Measurements from ENCODE around the gene OR5H2.
A peak's percentile ranks its signal among the peaks of the same experiment; 100 is the strongest.
"Not testable (repeated sequence)": the region's sequence is repeated elsewhere in the genome, so short reads cannot be mapped to it uniquely, and the experiment has no call there.

OR5H2 gene

GRCh38 chr3:98282205-98282604, at the start of gene OR5H2:
Gene OR5H2 (plus strand): TSS chr3:98282505. CDS start chr3:98282903, 398 bp downstream.
- in situ Hi-C loops (cut with MboI; ENCODE audit: low pct_unique_long_range_greater_than_20kb, low sequenced_read_pairs) = no loop called here
- no peak for DNase-seq

DNA sequence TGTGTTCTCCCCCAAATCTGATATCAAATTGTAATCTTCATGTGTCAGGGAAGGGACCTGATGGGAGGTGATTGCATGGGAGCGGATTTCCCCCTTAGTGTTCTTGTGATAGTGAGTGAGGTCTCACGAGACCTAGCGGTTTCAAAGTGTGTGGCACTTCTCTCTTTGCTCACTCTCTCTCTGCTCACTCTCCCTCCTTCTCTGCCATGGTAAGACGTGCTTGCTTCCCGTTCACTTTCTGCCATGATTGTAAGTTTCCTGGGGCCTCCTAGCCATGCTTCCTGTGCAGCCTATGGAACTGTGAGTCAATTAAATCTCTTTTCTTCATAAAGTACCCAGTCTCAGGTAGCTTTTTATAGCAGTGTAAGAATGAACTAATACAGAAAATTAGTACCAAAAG, 48.8 kb upstream of the OR5H2 start:
- peak; percentile 27 for DNase-seq
- in situ Hi-C loops (cut with MboI; ENCODE audit: low pct_unique_long_range_greater_than_20kb, low sequenced_read_pairs) = no loop called here

DNA sequence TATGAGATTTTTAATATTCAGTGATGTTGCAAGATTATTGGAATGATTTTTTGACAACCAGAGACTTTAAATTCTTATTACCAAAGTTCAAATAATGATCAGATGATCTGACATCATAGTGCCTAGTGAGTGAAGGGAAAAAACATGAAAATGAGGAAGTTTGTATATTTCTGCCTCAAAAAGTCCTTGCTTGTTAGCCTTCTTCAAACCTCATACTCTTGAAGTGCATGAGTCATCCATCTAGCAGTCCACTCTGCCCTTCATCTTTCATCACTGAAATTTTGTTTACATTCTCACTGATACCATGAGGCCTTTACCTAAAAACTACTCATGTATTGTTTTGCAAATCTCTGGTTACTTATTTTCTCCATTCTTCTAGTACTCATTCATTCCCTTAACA, 42.2 kb upstream of the OR5H2 start:
- DNase-seq = peak; percentile 18
- in situ Hi-C loops (cut with MboI; ENCODE audit: low pct_unique_long_range_greater_than_20kb, low sequenced_read_pairs) = no loop called here

DNA sequence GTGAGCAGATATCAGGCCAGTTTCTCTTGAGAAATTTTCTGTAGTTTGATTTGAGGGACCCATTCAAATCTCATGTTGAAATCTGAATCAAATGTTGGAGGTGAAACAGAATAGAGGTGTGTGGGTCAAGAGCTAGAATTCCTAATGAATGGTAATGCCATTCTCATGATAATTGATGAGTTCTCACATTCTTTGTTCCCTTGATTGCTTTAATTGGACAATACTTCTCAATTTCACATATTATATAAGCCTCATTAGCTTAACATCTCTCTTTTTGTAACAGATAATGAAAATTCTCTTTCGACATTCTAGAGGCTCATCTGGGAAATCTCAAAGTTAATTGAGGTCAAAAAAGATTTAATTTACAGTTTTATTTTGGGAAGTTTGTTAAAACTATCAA, 40.1 kb upstream of the OR5H2 start:
- DNase-seq = no peak
- in situ Hi-C loops (cut with MboI; ENCODE audit: low pct_unique_long_range_greater_than_20kb, low sequenced_read_pairs) = no loop called here

DNA sequence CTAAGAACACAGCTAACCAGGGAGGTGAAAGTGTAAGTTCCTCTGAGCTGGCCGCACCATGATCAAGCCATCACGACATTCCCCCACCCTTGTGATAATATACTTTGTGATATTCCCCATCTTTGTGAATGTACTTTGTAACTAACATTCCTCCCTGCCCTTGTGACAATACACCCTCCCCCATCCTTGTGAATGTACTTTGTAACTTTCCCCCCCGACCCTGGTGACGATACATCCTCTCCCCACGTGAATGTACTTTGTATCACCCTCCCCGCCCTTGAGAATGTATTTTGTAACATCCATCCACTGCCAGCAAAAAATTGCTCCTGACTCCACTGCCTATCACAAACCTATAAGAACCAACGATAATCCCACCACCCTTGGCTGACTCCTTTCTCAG, 38.5 kb upstream of the OR5H2 start:
- DNase-seq = no peak
- in situ Hi-C loops (cut with MboI; ENCODE audit: low pct_unique_long_range_greater_than_20kb, low sequenced_read_pairs) = no loop called here

GRCh38 chr3:98246142-98246541, 36.2 kb upstream of the OR5H2 start:
- in situ Hi-C loops (cut with MboI; ENCODE audit: low pct_unique_long_range_greater_than_20kb, low sequenced_read_pairs) = no loop called here
- no peak for DNase-seq

DNA sequence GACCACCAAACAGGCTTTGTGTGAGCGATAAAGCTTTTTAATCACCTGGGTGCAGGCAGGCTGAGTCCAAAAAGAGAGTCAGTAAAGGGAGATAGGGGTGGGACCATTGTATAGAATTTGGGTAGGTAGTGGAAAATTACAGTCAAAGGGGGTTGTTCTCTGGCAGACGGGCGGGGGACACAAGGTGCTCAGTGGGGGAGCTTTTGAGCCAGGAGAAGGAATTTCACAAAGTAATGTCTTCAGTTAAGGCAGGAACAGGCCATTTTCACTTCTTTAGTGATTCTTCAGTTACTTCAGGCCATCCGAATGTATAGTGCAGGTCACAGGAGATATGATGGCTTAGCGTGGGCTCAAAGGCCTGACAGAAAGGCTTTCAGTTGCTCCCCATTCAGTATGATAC, 26.3 kb upstream of the OR5H2 start:
- in situ Hi-C loops (cut with MboI; ENCODE audit: low pct_unique_long_range_greater_than_20kb, low sequenced_read_pairs); DNase-seq: not testable (repeated sequence)

- in situ Hi-C loops (cut with MboI; ENCODE audit: low pct_unique_long_range_greater_than_20kb, low sequenced_read_pairs) = no loop called here
- peak; percentile 14 for DNase-seq
Observed at GRCh38 chr3:98259707-98260106, 22.6 kb upstream of the OR5H2 start.

DNA sequence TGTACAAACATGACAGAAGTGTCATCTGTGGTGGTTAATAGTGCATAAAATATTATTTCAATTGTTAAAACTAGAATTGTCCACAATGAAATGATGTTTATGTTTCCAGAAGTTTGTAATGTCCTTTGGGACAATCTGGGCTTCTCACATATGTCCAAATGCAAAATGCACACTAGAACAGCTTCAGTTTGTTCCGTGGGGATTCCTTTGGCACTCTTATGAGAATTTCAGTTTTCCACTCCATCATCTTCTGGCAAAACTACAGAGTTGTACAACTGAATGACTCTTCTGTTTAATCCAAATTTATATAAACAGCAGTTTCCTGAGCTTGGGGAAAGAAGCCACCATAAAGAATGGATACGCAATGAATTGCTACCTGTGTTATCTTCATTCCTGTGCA, 20.3 kb upstream of the OR5H2 start:
- in situ Hi-C loops (cut with MboI; ENCODE audit: low pct_unique_long_range_greater_than_20kb, low sequenced_read_pairs) = no loop called here
- no peak for DNase-seq

GRCh38 chr3:98263944-98264343, 18.4 kb upstream of the OR5H2 start, which contains the start of gene OR5H6:
Gene OR5H6 (plus strand): TSS chr3:98264244. CDS start chr3:98264333, 89 bp downstream.
- in situ Hi-C loops (cut with MboI; ENCODE audit: low pct_unique_long_range_greater_than_20kb, low sequenced_read_pairs) = no loop called here

GRCh38 chr3:98269846-98270245, 12.5 kb upstream of the OR5H2 start:
- in situ Hi-C loops (cut with MboI; ENCODE audit: low pct_unique_long_range_greater_than_20kb, low sequenced_read_pairs) = no loop called here
- DNase-seq = no peak

More at GRCh38 chr3:98263944-98264343, 18.4 kb upstream of the OR5H2 start, which contains the start of gene OR5H6:
- DNase-seq = no peak

- in situ Hi-C loops (cut with MboI; ENCODE audit: low pct_unique_long_range_greater_than_20kb, low sequenced_read_pairs) = no loop called here
- no peak for DNase-seq
Observed at GRCh38 chr3:98272126-98272525, 10.2 kb upstream of the OR5H2 start.

- in situ Hi-C loops (cut with MboI; ENCODE audit: low pct_unique_long_range_greater_than_20kb, low sequenced_read_pairs) = no loop called here
Observed at GRCh38 chr3:98274914-98275313, 7.4 kb upstream of the OR5H2 start.

DNA sequence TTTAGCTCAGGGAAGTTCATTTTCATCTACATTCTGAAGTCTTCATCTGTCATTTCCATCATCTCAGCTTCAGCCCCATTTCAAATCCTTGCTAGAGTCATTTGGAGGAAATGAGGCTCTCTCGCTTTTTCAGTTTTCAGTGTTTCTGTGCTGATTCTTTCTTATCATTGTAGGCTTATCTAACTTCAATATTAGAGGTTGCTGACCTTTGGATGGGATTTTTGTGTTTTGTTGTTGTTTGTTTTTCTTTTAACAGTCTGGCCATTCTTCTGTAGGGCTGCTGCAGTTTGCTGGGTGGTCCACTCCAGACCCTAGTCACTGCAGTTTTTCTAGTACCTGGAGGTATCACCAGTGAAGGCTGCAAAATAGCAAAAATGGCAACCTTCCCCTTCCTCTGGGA, 8.6 kb downstream of the OR5H2 start:
- in situ Hi-C loops (cut with MboI; ENCODE audit: low pct_unique_long_range_greater_than_20kb, low sequenced_read_pairs) = no loop called here
- no peak for DNase-seq

More at GRCh38 chr3:98274914-98275313, 7.4 kb upstream of the OR5H2 start:
- no peak for DNase-seq

DNA sequence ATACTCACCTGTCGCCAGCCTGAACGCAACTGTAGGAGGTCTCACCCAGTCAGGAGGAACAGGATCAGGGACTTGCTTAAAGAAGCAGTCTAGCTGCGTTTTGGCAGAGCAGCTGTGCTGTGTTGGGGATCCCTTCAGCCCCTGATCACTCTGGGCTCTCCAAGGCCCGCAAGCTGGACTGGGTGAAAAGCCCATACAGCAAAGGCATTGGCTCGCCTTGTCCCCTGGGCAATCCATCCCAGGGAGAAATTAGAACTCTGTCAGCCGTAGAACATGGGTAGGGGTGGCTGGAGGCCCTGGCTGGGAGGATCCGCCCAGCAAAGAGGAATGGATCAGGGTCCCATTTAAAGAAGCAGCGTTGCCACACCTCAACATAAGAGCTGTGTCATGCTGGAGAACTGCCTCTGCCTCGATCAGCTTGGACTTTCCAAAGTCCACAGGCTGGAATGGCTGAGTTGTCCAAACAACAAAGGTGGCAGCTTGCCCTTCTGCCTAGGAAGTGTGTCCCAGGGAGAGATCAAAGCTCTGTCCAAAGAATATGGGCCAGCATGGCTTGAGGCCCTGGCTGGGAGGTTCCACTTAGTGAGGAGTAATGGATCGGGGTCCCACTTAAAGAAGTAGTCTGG, 9.1 kb downstream of the OR5H2 start:
- no peak for DNase-seq
- in situ Hi-C loops (cut with MboI; ENCODE audit: low pct_unique_long_range_greater_than_20kb, low sequenced_read_pairs) = no loop called here

DNA sequence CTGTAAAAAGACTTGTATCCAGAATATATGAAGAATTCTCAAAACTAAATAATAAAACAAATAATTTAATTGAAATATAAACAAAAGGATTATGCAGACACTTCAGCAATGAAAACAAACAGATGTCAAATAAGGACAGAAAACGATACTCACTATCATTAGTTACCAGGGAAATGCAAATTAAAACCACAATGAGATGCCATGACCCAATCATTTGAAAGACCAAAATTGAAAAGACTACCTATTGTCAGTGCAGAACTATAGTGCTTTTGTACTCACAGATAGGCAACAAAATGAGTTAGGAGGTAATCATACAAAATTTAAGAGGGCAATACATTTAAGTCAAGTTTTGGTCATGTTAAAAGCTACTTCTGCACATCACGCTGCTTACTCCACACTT, 39.8 kb downstream of the OR5H2 start:
- in situ Hi-C loops (cut with MboI; ENCODE audit: low pct_unique_long_range_greater_than_20kb, low sequenced_read_pairs) = no loop called here
- DNase-seq = no peak

DNA sequence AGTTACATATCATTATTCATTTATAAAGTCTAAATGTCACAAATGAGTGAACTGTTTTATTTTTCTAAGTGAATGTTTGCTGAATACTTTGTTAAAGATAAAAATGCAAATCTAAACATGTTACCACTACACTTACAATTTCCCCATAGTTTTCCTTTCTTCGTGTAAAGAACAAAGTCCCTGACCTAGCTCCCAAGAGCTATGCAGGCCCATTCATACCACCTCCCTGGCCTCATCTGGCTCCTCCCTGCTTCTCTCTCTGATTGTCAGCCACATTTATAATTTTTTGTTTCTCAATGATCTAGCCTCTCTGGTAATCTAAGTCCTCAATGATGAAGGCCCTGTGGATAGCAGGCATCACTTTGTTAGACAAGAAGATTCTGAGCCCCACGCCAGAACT, 40.4 kb downstream of the OR5H2 start:
- DNase-seq = no peak
- in situ Hi-C loops (cut with MboI; ENCODE audit: low pct_unique_long_range_greater_than_20kb, low sequenced_read_pairs) = no loop called here

DNA sequence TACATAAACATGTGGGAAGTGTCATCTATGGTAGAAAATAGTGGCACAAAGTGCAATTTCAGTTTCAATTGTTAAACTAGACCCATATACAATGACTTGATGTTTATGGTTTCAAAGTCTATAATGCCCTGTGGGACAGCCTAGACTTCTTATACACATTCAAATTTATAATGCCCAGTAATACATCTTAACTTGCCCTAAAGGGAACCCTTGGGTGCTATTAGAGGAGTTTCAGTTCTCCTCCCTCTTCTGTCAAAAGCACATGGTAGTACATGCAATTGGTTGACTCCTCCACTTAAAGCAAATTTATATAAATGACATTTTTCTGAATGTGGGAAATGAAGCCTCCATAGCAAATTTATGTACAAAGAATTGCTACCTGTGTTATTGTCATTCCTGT, 41.1 kb downstream of the OR5H2 start:
- DNase-seq = no peak
- in situ Hi-C loops (cut with MboI; ENCODE audit: low pct_unique_long_range_greater_than_20kb, low sequenced_read_pairs) = no loop called here

GRCh38 chr3:98325055-98325454, 42.8 kb downstream of the OR5H2 start:
- in situ Hi-C loops (cut with MboI; ENCODE audit: low pct_unique_long_range_greater_than_20kb, low sequenced_read_pairs) = loop anchor here (25.0 kb wide), 3 partner anchors 262 to 487 kb away; partner anchors contain the start of genes CPOX and GABRR3
- no peak for DNase-seq

DNA sequence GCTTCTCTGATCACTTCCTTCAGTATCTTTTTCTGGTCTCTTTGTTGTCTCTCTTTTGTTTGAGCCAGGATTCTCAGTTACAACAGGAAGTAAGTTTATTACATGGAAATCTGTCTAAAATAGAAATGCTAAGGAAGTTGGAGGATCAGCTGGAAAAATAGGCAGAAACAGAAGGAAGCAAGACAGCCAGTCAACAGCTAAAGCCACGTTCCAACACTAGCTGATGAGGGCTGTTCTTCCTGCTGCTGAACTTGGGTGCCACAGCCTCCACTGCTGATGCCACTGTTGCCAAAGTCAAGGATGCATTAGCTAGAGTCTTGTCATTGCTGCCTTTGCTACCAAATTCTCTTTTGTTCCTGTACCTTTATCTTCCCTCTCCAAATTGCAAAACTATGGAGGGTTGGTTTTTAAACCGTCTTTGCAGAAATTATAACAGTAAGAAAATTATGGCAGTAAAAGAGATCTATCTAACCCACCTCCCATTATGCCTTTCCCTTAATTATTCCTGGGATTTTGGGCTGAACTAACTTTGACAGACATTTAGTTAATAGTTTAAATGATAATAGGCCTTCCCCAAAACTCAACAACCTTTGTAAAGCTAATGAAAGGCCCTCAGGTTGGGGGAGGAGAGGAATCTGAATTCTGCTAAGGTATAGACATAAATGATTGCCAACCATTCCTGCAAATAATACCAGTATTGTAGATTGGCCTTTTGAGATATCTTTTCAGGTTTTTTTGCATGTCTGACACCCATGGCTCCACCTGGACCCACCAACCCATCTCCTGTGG, 44.0 kb downstream of the OR5H2 start:
- in situ Hi-C loops (cut with MboI; ENCODE audit: low pct_unique_long_range_greater_than_20kb, low sequenced_read_pairs) = loop anchor here (25.0 kb wide), 3 partner anchors 261 to 486 kb away; partner anchors contain the start of genes CPOX and GABRR3
- no peak for DNase-seq

Data from KBM-7 (cell line).